ENCODE measurements around the gene POU6F2. TPM values are rescaled to one million over a fixed set of nuclear protein-coding genes. Genes with fewer than 3 reads are reported as not detected.
"Not testable (repeated sequence)": the region's sequence is repeated elsewhere in the genome, so short reads cannot be mapped to it uniquely, and the experiment has no call there.

The POU6F2 gene
- total and polyA plus RNA-seq, 2 donors from 2014 or later = 0.47 TPM; not detected in 1

DNA sequence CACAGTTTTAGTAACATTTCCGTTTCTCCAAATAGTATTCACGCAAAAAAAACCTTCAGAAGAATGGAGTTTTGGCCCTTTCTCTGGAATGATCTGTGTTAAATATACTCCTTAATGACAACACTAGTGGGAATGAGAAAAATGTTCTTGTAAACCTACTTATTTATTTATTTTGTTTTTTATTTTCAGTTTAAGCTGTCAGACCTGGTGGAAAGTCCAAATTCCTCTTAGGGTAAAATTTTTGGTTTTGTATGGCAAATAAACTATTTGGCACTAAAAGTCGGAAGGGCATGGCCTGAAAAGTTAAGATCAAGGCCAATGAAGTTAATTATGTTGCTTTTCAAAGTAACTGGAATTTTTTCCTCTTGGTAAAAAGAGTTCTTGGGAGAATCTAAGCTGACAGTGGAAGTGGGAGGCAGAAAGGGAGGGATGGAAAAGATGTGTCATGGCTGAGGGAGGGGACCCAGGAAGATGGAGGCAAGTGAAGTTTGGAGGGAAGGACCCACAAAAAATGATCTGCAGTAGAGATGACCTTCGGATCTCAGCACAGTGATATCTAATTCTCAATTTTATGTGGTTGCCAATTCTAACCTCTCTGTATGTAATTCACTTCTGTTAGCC lies 35.2 kb upstream of the POU6F2 start:
- intact Hi-C loops (cut with DNase I) = no loop called here
- FAIRE-seq = no peak
- H3K27me3 ChIP-seq (ENCODE audit: control insufficient read depth, insufficient read depth, low read length) = no peaks in the 10 kb centered on the region
- H3K4me3 ChIP-seq (ENCODE audit: low read length in 3 of 3) = no peak overlapping the region
- H3K4me1 ChIP-seq (ENCODE audit: control insufficient read depth in 2 of 3, insufficient read depth in 2 of 3, low read depth in 1 of 3, low read length in 3 of 3) = no peaks in the 10 kb centered on the region
- H3K36me3 ChIP-seq (ENCODE audit: control insufficient read depth in 2 of 3, insufficient read depth in 3 of 3, low read length in 3 of 3) = no peaks in the 10 kb centered on the region
- H3K9me3 ChIP-seq (ENCODE audit: control insufficient read depth in 2 of 3, insufficient read depth in 1 of 3, low read length in 3 of 3) = no peaks in the 10 kb centered on the region
- no peak overlapping the region for H3K9ac ChIP-seq (ENCODE audit: low read length in 3 of 3)
- TF ChIP-seq, protein P1, sequence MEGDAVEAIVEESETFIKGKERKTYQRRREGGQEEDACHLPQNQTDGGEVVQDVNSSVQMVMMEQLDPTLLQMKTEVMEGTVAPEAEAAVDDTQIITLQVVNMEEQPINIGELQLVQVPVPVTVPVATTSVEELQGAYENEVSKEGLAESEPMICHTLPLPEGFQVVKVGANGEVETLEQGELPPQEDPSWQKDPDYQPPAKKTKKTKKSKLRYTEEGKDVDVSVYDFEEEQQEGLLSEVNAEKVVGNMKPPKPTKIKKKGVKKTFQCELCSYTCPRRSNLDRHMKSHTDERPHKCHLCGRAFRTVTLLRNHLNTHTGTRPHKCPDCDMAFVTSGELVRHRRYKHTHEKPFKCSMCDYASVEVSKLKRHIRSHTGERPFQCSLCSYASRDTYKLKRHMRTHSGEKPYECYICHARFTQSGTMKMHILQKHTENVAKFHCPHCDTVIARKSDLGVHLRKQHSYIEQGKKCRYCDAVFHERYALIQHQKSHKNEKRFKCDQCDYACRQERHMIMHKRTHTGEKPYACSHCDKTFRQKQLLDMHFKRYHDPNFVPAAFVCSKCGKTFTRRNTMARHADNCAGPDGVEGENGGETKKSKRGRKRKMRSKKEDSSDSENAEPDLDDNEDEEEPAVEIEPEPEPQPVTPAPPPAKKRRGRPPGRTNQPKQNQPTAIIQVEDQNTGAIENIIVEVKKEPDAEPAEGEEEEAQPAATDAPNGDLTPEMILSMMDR (IDR thresholded peaks at IDR 0.05; ENCODE audit: borderline replicate concordance, extremely low read depth, insufficient read depth) = no peak
- no peak overlapping the region for H3K27ac ChIP-seq (ENCODE audit: low read depth in 2 of 2, low read length in 2 of 2)
- no peak for DNase-seq

DNA sequence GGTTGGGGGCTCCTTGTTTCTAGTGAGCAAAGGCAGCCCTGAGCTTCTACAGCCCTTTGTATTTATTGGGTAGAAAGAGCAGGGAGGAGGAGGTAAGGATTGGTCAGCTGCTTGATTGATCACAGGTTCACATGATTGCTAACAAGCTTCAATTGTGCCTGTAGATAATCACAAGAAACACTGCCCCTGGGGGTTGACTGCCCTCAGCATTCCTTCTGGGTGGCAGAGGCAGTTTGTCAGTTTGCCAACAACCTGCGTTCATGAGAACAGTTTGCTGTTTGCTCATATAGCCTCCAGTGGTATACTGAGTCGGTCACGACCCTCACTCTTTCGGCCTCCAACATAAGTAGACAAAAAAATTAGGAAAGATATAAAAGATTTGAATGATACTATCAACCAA lies 30.2 kb upstream of the POU6F2 start:
- H3K9ac ChIP-seq (ENCODE audit: low read length in 3 of 3); H3K27me3 ChIP-seq (ENCODE audit: control insufficient read depth, insufficient read depth, low read length); H3K9me3 ChIP-seq (ENCODE audit: control insufficient read depth in 2 of 3, insufficient read depth in 1 of 3, low read length in 3 of 3); intact Hi-C loops (cut with DNase I); FAIRE-seq; H3K27ac ChIP-seq (ENCODE audit: low read depth in 2 of 2, low read length in 2 of 2); DNase-seq; H3K36me3 ChIP-seq (ENCODE audit: control insufficient read depth in 2 of 3, insufficient read depth in 3 of 3, low read length in 3 of 3); H3K4me3 ChIP-seq (ENCODE audit: low read length in 3 of 3); H3K4me1 ChIP-seq (ENCODE audit: control insufficient read depth in 2 of 3, insufficient read depth in 2 of 3, low read depth in 1 of 3, low read length in 3 of 3): not testable (repeated sequence)

DNA sequence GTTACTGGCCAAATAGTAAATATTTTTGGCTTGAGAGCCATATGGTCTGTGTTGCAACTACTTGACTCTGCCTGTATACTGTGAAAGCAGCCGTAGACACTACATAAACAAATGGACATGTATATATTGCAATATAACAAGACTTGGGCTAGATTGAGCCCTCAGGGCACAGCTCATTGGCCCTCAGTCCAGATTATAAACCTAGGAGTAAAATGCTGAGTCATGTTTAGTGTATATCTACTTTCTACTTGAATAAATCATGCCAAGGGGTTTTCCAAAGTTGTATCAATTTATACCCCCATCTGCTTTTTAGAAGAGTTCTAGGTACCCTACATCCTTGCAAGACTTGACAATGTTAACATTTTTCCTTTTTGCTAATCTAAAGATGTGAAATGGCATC lies 27.4 kb upstream of the POU6F2 start:
- no peak for FAIRE-seq

DNA sequence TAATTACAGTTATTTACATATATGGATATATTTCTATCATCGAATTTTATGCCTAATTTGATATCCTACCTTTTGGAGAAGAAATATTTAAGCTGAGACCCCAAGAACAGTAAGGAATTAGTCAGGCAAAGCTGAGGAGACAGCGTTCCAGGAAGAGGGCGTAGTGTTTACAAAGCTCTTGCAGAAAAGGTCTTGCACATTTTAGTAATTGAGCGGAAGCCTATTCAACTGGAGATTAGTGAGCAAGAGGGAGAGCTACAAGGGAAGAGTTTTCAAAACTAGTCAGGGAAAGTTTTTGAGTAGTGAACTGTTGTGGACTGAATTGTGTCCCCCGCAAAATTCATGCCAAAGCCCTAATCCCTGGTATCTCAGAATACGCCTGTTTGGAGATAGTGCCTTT lies 26.5 kb upstream of the POU6F2 start:
- no peak overlapping the region for H3K27ac ChIP-seq (ENCODE audit: low read depth in 2 of 2, low read length in 2 of 2)
- no peaks in the 10 kb centered on the region for H3K9me3 ChIP-seq (ENCODE audit: control insufficient read depth in 2 of 3, insufficient read depth in 1 of 3, low read length in 3 of 3)
- no peak overlapping the region for H3K4me3 ChIP-seq (ENCODE audit: low read length in 3 of 3)
- DNase-seq = no peak
- no peaks in the 10 kb centered on the region for H3K36me3 ChIP-seq (ENCODE audit: control insufficient read depth in 2 of 3, insufficient read depth in 3 of 3, low read length in 3 of 3)
- TF ChIP-seq, protein P1 (IDR thresholded peaks at IDR 0.05; ENCODE audit: borderline replicate concordance, extremely low read depth, insufficient read depth) = no peak
- no peaks in the 10 kb centered on the region for H3K4me1 ChIP-seq (ENCODE audit: control insufficient read depth in 2 of 3, insufficient read depth in 2 of 3, low read depth in 1 of 3, low read length in 3 of 3)
- H3K9ac ChIP-seq (ENCODE audit: low read length in 3 of 3) = no peak overlapping the region
- no peaks in the 10 kb centered on the region for H3K27me3 ChIP-seq (ENCODE audit: control insufficient read depth, insufficient read depth, low read length)
- no peak for FAIRE-seq
- intact Hi-C loops (cut with DNase I) = no loop called here

More for the DNA sequence above, 27.4 kb upstream of the POU6F2 start:
- TF ChIP-seq, protein P1 (IDR thresholded peaks at IDR 0.05; ENCODE audit: borderline replicate concordance, extremely low read depth, insufficient read depth) = no peak
- H3K9ac ChIP-seq (ENCODE audit: low read length in 3 of 3) = no peak overlapping the region
- no peak overlapping the region for H3K27ac ChIP-seq (ENCODE audit: low read depth in 2 of 2, low read length in 2 of 2)
- H3K4me3 ChIP-seq (ENCODE audit: low read length in 3 of 3) = no peak overlapping the region
- H3K27me3 ChIP-seq (ENCODE audit: control insufficient read depth, insufficient read depth, low read length) = no peaks in the 10 kb centered on the region
- H3K36me3 ChIP-seq (ENCODE audit: control insufficient read depth in 2 of 3, insufficient read depth in 3 of 3, low read length in 3 of 3) = no peaks in the 10 kb centered on the region
- intact Hi-C loops (cut with DNase I) = no loop called here
- peak in 1 of 5 donors; percentile 41 for DNase-seq
- H3K4me1 ChIP-seq (ENCODE audit: control insufficient read depth in 2 of 3, insufficient read depth in 2 of 3, low read depth in 1 of 3, low read length in 3 of 3) = no peaks in the 10 kb centered on the region
- H3K9me3 ChIP-seq (ENCODE audit: control insufficient read depth in 2 of 3, insufficient read depth in 1 of 3, low read length in 3 of 3) = no peaks in the 10 kb centered on the region

Measured in kidney (tissue), 14 donors.